ENCODE measurements around the gene DNM3.

DNA sequence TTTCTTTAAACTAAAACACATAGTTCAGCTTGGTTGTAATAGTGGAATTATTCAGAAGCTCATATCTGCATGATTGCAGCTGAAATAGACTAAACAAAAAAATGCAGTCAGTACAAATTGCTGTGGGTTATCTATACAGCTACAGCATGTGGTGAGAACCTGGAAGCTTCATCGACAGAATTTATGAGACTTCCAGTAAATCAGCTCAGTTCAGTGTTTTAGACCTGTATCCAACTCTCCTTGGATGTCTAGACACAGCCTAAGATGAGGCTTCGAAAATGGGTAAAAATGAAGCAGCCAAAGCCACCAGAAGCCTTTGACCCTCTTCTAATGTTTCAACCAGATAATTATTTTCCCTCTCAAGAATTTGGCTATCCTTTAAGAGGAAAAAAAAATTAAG is 452.1 kb downstream of the DNM3 start:
- TF ChIP-seq CTCF (IDR thresholded peaks at IDR 0.05; ENCODE audit: extremely low read depth in 1 of 2, insufficient read depth in 1 of 2, low read depth in 1 of 2, low read length in 2 of 2) (no peak), MAX (IDR thresholded peaks at IDR 0.05; ENCODE audit: insufficient read depth, insufficient read length) (no peak), POLR2A (IDR thresholded peaks at IDR 0.05; ENCODE audit: low read depth, low read length) (no peak), POLR2AphosphoS5 (IDR thresholded peaks at IDR 0.05; ENCODE audit: insufficient read depth, low read depth, low read length) (no peak), EZH2 (IDR thresholded peaks at IDR 0.05; ENCODE audit: borderline replicate concordance, low read depth, low read length, severe bottlenecking) (no peak), JUN (IDR thresholded peaks at IDR 0.05; ENCODE audit: borderline replicate concordance, insufficient read depth, insufficient read length, low read depth) (no peak), FOS (IDR thresholded peaks at IDR 0.05; ENCODE audit: borderline replicate concordance, insufficient read depth, low read length) (no peak), GATA2 (IDR thresholded peaks at IDR 0.05; ENCODE audit: insufficient read depth, insufficient read length, low read depth, low read length) (no peak)
